Thyroid gland (tissue), 4 donors: ENCODE results near the gene PDCD2L. TPM values are rescaled to one million over a fixed set of nuclear protein-coding genes. Genes with fewer than 3 reads are reported as not detected.

Experiments used
- DNase-seq, 2 donors: peaks; one replicate each; pipeline ENCODE4 v3.0.0-alpha.2; 2019
- H3K27ac ChIP-seq, 3 donors: fragments of 200-600 bp; sonication (generic); 1 replicate in 2 of 3; 2 replicates in 1 of 3; pipeline ENCODE4 v1.5.1; 2016 to 2019; ENCODE audit warnings: mild to moderate bottlenecking in 1 of 3, moderate library complexity in 1 of 3
- H3K27me3 ChIP-seq: fragments of 200-600 bp; sonication (generic); one replicate; pipeline ENCODE4 v1.5.1; 2019
- H3K36me3 ChIP-seq, 2 donors: fragments of 200-600 bp; sonication (generic); one replicate each; pipeline ENCODE4 v1.5.1; 2016 to 2019
- H3K4me1 ChIP-seq, 2 donors: fragments of 200-600 bp; sonication (generic); one replicate each; pipeline ENCODE4 v1.5.1; 2017 to 2019
- H3K4me3 ChIP-seq, 3 donors: fragments of 200-600 bp; sonication (generic); replicated peaks in 1 of 3; 1 replicate in 2 of 3; 2 replicates in 1 of 3; pipeline ENCODE4 v1.5.1; 2016; ENCODE audit warnings: mild to moderate bottlenecking in 1 of 3
- H3K9me3 ChIP-seq: fragments of 200-600 bp; sonication (generic); one replicate; pipeline ENCODE4 v1.5.1; 2017
- POLR2A ChIP-seq, 2 donors: fragments of 450-650 bp; IDR thresholded peaks; one replicate each; pipeline ENCODE4 v1.6.1; 2017; ENCODE audit warnings: antibody characterized with exemption in 2 of 2, mild to moderate bottlenecking in 2 of 2, moderate library complexity in 1 of 2
- WGBS, 2 donors: methylation state at CpG; one replicate each; pipeline ENCODE4 v1.1.5; 2017; 5-methylcytosine and 5-hydroxymethylcytosine counted together
- intact Hi-C: fragments of 100-400 bp; cut with DNase I; formaldehyde crosslinking; loops from one replicate; pipeline ENCODE4 v1.15.1; 2023
- total RNA-seq, 4 donors: library from RNA; depleted of rRNA; stranded (reverse); fragments of >200 nt; gene quantifications; one replicate each; pipeline ENCODE4 v1.2.3, GENCODE V29; 2016
- TF ChIP-seq, protein P1 (sequence below), 6 experiments: fragments of 200-600 bp in 3 of 6; fragments of 450-650 bp in 3 of 6; sonication (generic) in 3 of 6; IDR thresholded peaks; one replicate each; pipeline ENCODE4 v1.5.1; 2016 to 2019; ENCODE audit warnings: antibody characterized with exemption in 6 of 6, mild to moderate bottlenecking in 2 of 6, inconsistent platforms in 1 of 6, moderate library complexity in 1 of 6

PDCD2L gene
- total RNA-seq, 4 donors from 2014 or later = 7.9 to 15.9 (median 11.8) TPM

GRCh38 chr19:34363930-34364329 lies 40.3 kb upstream of the PDCD2L start:
- no peaks in the 10 kb centered on the region for H3K27me3 ChIP-seq
- no peaks in the 10 kb centered on the region for H3K9me3 ChIP-seq
- peaks cover 17 to 20% of the 10 kb centered on the region in 2 donors for H3K4me1 ChIP-seq
- H3K36me3 ChIP-seq = peaks cover 10 to 18% of the 10 kb centered on the region in 2 donors
- no peak overlapping the region for H3K27ac ChIP-seq
- no peak overlapping the region for H3K4me3 ChIP-seq
- DNase-seq = no peak
- TF ChIP-seq POLR2A (IDR thresholded peaks at IDR 0.05) = no peak
- TF ChIP-seq, protein P1, sequence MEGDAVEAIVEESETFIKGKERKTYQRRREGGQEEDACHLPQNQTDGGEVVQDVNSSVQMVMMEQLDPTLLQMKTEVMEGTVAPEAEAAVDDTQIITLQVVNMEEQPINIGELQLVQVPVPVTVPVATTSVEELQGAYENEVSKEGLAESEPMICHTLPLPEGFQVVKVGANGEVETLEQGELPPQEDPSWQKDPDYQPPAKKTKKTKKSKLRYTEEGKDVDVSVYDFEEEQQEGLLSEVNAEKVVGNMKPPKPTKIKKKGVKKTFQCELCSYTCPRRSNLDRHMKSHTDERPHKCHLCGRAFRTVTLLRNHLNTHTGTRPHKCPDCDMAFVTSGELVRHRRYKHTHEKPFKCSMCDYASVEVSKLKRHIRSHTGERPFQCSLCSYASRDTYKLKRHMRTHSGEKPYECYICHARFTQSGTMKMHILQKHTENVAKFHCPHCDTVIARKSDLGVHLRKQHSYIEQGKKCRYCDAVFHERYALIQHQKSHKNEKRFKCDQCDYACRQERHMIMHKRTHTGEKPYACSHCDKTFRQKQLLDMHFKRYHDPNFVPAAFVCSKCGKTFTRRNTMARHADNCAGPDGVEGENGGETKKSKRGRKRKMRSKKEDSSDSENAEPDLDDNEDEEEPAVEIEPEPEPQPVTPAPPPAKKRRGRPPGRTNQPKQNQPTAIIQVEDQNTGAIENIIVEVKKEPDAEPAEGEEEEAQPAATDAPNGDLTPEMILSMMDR (IDR thresholded peaks at IDR 0.05) = no peak
- WGBS, 2 donors = 93 to 97% methylated on average over 5 of the region's 5 CpGs
- intact Hi-C loops = no loop called here

- peaks cover 17 to 19% of the 10 kb centered on the region in 2 donors for H3K4me1 ChIP-seq
- intact Hi-C loops = no loop called here
- peak overlapping the region in 1 of 3 donors; percentile 54 for H3K27ac ChIP-seq
- no peaks in the 10 kb centered on the region for H3K27me3 ChIP-seq
- H3K4me3 ChIP-seq = peak overlapping the region in 2 of 3 donors; percentile 18 to 99
- TF ChIP-seq, protein P1 (IDR thresholded peaks at IDR 0.05) = no peak
- no peak for TF ChIP-seq POLR2A (IDR thresholded peaks at IDR 0.05)
- WGBS, 2 donors = 71 to 78% methylated on average over 11 of the region's 11 CpGs
- H3K36me3 ChIP-seq = peaks cover 15 to 22% of the 10 kb centered on the region in 2 donors
- no peaks in the 10 kb centered on the region for H3K9me3 ChIP-seq
- no peak for DNase-seq
Observed at GRCh38 chr19:34364462-34364829, 39.8 kb upstream of the PDCD2L start.

DNA sequence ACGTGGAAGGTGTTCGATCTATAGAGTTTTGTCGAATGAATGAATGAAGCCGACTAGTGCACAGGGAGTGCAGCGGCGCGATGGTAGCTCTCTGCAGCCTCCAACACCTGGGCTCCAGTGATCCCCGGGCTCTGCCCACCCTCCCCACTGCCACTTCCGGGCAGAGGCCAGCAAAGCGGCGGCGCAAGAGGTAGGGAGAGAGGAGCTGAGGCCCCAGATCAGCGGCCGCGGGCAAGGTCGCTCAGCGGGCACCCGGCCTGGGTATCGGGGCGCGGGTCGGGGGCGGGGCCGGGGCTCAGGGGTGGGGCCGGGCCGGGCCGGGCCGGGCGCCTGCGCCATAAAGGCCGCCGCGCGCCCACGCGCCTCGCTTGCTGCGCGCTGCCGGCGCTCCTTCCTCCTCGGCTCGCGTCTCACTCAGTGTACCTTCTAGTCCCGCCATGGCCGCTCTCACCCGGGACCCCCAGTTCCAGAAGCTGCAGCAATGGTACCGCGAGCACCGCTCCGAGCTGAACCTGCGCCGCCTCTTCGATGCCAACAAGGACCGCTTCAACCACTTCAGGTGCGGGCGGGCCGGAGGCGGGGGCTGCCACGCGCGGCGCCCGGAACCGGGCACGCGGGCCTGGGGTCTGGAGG lies 39.3 kb upstream of the PDCD2L start, which contains the start of gene GPI:
GPI (plus strand) TSS at position 367 of the 633 bp plus-strand sequence; CDS start at position 438, 71 bp downstream.
- H3K4me1 ChIP-seq = peaks cover 13 to 14% of the 10 kb centered on the region in 2 donors
- 0 to 4% methylated on average over 9 to 36 of the region's 67 CpGs for WGBS, 2 donors
- intact Hi-C loops = no loop called here
- H3K27me3 ChIP-seq = no peaks in the 10 kb centered on the region
- TF ChIP-seq, protein P1 (IDR thresholded peaks at IDR 0.05) = no peak
- peak in 1 of 2 donors; percentile 68 for TF ChIP-seq POLR2A (IDR thresholded peaks at IDR 0.05)
- H3K9me3 ChIP-seq = no peaks in the 10 kb centered on the region
- peak within 1 kb of the TSS; percentile 42 to 99 (median 94) for H3K4me3 ChIP-seq
- peak; percentile 61 to 66 for DNase-seq
- peaks cover 20 to 27% of the 10 kb centered on the region in 2 donors for H3K36me3 ChIP-seq
- H3K27ac ChIP-seq = peak within 1 kb of the TSS; percentile 54 to 76 (median 64)

GRCh38 chr19:34365463-34366401 lies 38.5 kb upstream of the PDCD2L start:
- WGBS, 2 donors = 2 to 10% methylated on average over 17 to 36 of the region's 45 CpGs
- peaks cover 13% of the 10 kb centered on the region in 2 donors for H3K4me1 ChIP-seq
- H3K27ac ChIP-seq = peak overlapping the region; percentile 54 to 76 (median 64)
- H3K4me3 ChIP-seq = peak overlapping the region; percentile 42 to 99 (median 94)
- TF ChIP-seq POLR2A (IDR thresholded peaks at IDR 0.05) = no peak
- TF ChIP-seq, protein P1 (IDR thresholded peaks at IDR 0.05) = no peak
- DNase-seq = peak; percentile 54 to 57
- peaks cover 25 to 31% of the 10 kb centered on the region in 2 donors for H3K36me3 ChIP-seq
- H3K27me3 ChIP-seq = no peaks in the 10 kb centered on the region
- no peaks in the 10 kb centered on the region for H3K9me3 ChIP-seq
- intact Hi-C loops = no loop called here
